Activated effector memory CD4-positive, alpha-beta T cell treated with Interleukin-2 at 50 U/mL for 16 hours (primary cell): ENCODE results near the gene EIF4A3.

Experiments
- DNase-seq: peaks from one replicate; pipeline ENCODE4 v3.0.0-alpha.2; 2020

EIF4A3 gene

GRCh38 chr17:80147035-80147822 lies at the start of gene EIF4A3:
EIF4A3 (minus strand) TSS chr17:80147128; CDS start chr17:80146961, 167 bp downstream.
- peak; percentile 96 for DNase-seq

- no peak for DNase-seq
Measured at GRCh38 chr17:80196652-80197051, 49.7 kb upstream of the EIF4A3 start.

- DNase-seq = peak; percentile 44
Measured at GRCh38 chr17:80195671-80196529, 49.0 kb upstream of the EIF4A3 start.

- DNase-seq = no peak
Measured at GRCh38 chr17:80195141-80195540, 48.2 kb upstream of the EIF4A3 start.

GRCh38 chr17:80191865-80192661 lies 45.1 kb upstream of the EIF4A3 start:
- no peak for DNase-seq

- DNase-seq = no peak
Measured at GRCh38 chr17:80191192-80191591, 44.3 kb upstream of the EIF4A3 start.

GRCh38 chr17:80190716-80191115 lies 43.8 kb upstream of the EIF4A3 start:
- no peak for DNase-seq

- no peak for DNase-seq
Measured at GRCh38 chr17:80189611-80190010, 42.7 kb upstream of the EIF4A3 start.

GRCh38 chr17:80187515-80187941 lies 40.6 kb upstream of the EIF4A3 start:
- DNase-seq = no peak

GRCh38 chr17:80187090-80187489 lies 40.2 kb upstream of the EIF4A3 start:
- no peak for DNase-seq

- no peak for DNase-seq
Measured at GRCh38 chr17:80185968-80186367, 39.0 kb upstream of the EIF4A3 start.

- no peak for DNase-seq
Measured at GRCh38 chr17:80184423-80184714, 37.4 kb upstream of the EIF4A3 start.

GRCh38 chr17:80183581-80184422 lies 36.9 kb upstream of the EIF4A3 start:
- DNase-seq = no peak

- no peak for DNase-seq
Measured at GRCh38 chr17:80182845-80183223, 35.9 kb upstream of the EIF4A3 start.

- DNase-seq = no peak
Measured at GRCh38 chr17:80182118-80182844, 35.4 kb upstream of the EIF4A3 start.

GRCh38 chr17:80181431-80181830 lies 34.5 kb upstream of the EIF4A3 start:
- DNase-seq = no peak

- DNase-seq = no peak
Measured at GRCh38 chr17:80180192-80180591, 33.3 kb upstream of the EIF4A3 start.

GRCh38 chr17:80177986-80178595 lies 31.2 kb upstream of the EIF4A3 start:
- no peak for DNase-seq

GRCh38 chr17:80176757-80177156 lies 29.8 kb upstream of the EIF4A3 start:
- no peak for DNase-seq

GRCh38 chr17:80173916-80174315 lies 27.0 kb upstream of the EIF4A3 start:
- DNase-seq = no peak

GRCh38 chr17:80173126-80173525 lies 26.2 kb upstream of the EIF4A3 start:
- DNase-seq = no peak
